GM10847 (cell line): Measurements from ENCODE around the gene ZCCHC14.

Experiments
- POLR2A ChIP-seq: IDR thresholded peaks from 2 replicates; pipeline ENCODE4 v1.6.1; 2011; ENCODE audit not compliant: insufficient read length; ENCODE audit errors: extremely low read depth

Gene ZCCHC14

GRCh38 chr16:87499189-87499486, 6.3 kb upstream of the ZCCHC14 start:
- TF ChIP-seq POLR2A: no peak

- TF ChIP-seq POLR2A: no peak
Measured at GRCh38 chr16:87498324-87499188, 5.7 kb upstream of the ZCCHC14 start.

DNA sequence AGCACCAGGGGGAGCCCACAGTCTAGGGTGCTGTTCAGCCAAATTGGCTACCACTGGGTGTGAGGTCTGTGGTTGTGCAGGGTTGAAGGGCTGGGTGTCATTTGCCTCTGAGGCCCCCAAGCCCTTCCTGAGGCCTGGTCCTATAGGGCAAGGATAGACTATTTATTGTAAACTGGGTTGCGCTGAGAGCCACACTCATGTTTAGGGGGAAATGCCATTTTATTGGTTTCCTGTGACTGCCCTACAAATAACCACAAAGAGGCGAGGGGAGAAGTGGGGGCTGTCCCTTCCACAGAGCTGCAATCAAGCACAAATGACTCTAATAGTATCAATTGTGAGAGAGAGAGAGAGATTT, 3.6 kb upstream of the ZCCHC14 start:
- no peak for TF ChIP-seq POLR2A

GRCh38 chr16:87495578-87496446, 3.0 kb upstream of the ZCCHC14 start:
- no peak for TF ChIP-seq POLR2A

GRCh38 chr16:87493608-87494280, 920 bp upstream of the ZCCHC14 start:
- TF ChIP-seq POLR2A: no peak

DNA sequence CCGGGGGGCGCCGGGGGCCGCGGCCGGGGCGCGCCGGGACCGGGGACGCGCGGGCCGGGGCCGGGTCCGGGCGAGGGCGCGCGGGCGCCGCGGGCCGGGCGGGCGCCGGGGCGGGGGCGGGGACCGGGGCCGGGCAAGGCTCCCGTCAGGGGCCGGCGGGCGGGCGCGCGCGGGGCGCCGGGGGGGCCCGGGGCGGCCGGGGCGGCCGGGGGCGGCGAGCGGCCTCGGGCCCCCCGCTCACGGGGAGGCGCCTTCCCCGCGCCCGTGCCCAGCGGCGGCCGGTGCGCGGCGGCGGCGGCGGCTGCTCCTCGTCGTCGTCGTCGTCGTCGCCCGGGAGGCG, 563 bp downstream of the ZCCHC14 start:
- TF ChIP-seq POLR2A: no peak

GRCh38 chr16:87491522-87492290, 1.1 kb downstream of the ZCCHC14 start:
- TF ChIP-seq POLR2A: no peak

DNA sequence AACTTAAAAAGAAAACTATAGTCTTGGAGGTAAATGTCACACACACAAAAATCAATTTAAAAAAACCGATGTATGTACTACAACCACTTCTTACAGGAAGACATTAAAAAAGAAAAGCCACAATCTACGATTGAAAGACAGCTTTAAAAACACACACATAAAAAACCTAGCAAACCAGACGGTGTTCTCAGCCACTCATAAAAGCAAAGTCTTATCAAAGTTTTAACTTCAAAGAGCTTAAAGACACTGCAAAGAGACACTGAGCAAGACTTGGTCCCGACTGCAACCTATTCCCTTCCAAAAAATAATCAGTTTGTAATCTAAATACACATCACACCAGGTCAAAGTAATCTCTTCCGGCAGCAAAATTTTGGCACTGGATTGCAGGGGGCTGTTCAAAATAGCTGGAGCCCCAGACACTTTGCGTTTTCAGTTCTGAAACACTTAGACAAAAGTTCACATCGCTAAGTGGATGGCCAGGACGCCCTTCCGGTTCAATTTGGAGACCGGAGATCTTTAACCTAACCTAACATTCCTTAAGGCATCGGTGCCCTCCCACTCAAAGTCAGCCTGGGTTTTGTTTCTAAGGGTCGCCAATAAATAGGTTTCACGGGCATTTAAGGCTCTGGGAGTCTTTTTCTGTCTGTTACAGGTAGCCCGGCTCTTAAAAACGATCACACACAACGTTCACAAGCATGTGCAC, 2.6 kb downstream of the ZCCHC14 start:
- TF ChIP-seq POLR2A: no peak

GRCh38 chr16:87489434-87490045, 3.3 kb downstream of the ZCCHC14 start:
- TF ChIP-seq POLR2A: no peak

DNA sequence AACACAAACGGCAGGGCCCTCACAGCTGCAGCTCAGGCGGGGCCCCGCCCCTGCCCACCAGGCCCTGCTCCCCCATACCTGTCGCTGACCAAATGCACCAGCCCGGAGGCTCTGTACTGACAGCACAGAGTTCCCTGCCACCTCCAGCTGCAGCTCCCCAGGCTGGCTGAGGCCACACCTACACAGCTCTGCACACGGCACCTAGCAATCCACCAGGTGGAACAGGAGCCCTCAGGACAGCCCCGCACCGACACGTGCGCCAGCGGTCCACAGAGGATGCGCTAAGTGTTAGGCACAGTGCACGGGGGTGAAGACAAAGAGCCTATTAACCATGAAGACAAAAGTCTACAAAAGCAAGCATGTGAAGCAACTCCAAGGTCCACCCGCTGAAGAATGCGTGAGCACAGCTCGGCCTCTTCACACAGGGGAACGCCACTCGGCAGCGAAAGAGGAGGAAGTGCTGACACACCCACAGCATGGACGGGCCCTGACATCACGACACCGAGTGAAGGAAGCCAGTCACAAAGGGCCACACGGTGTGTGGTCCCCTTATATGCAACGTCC, 5.4 kb downstream of the ZCCHC14 start:
- no peak for TF ChIP-seq POLR2A

GRCh38 chr16:87486713-87487247, 6.0 kb downstream of the ZCCHC14 start:
- no peak for TF ChIP-seq POLR2A

- TF ChIP-seq POLR2A: no peak
Measured at GRCh38 chr16:87486282-87486681, 6.5 kb downstream of the ZCCHC14 start.

GRCh38 chr16:87484487-87485331, 8.1 kb downstream of the ZCCHC14 start:
- TF ChIP-seq POLR2A: no peak
